Sigmoid colon (tissue), 3 donors: ENCODE data around the gene HEY2.

Experiments
- POLR2A ChIP-seq, 2 donors: fragments of 450-650 bp; IDR thresholded peaks; one replicate each; pipeline ENCODE4 v1.6.1; 2016; ENCODE audit warnings: antibody characterized with exemption in 2 of 2, mild to moderate bottlenecking in 2 of 2, moderate library complexity in 2 of 2
- TF ChIP-seq, protein P1 (sequence below), 4 experiments: fragments of 450-650 bp in 3 of 4; fragments of 200-600 bp in 1 of 4; IDR thresholded peaks; one replicate each; pipeline ENCODE4 v1.5.1; 2016 to 2019; ENCODE audit warnings: antibody characterized with exemption in 4 of 4, mild to moderate bottlenecking in 3 of 4, moderate library complexity in 2 of 4

GRCh38 chr6:125746019-125746414, 3.4 kb upstream of the HEY2 start:
- TF ChIP-seq POLR2A (IDR thresholded peaks at IDR 0.05) = no peak
- TF ChIP-seq, protein P1, sequence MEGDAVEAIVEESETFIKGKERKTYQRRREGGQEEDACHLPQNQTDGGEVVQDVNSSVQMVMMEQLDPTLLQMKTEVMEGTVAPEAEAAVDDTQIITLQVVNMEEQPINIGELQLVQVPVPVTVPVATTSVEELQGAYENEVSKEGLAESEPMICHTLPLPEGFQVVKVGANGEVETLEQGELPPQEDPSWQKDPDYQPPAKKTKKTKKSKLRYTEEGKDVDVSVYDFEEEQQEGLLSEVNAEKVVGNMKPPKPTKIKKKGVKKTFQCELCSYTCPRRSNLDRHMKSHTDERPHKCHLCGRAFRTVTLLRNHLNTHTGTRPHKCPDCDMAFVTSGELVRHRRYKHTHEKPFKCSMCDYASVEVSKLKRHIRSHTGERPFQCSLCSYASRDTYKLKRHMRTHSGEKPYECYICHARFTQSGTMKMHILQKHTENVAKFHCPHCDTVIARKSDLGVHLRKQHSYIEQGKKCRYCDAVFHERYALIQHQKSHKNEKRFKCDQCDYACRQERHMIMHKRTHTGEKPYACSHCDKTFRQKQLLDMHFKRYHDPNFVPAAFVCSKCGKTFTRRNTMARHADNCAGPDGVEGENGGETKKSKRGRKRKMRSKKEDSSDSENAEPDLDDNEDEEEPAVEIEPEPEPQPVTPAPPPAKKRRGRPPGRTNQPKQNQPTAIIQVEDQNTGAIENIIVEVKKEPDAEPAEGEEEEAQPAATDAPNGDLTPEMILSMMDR (IDR thresholded peaks at IDR 0.05) = no peak
